ENCODE results near the gene DAP. TPM values are rescaled to one million over a fixed set of nuclear protein-coding genes. Genes with fewer than 3 reads are reported as not detected.

Gene DAP
- total RNA-seq, 4 donors from 2014 or later = 2.4 to 11.7 (median 3.6) TPM

DNA sequence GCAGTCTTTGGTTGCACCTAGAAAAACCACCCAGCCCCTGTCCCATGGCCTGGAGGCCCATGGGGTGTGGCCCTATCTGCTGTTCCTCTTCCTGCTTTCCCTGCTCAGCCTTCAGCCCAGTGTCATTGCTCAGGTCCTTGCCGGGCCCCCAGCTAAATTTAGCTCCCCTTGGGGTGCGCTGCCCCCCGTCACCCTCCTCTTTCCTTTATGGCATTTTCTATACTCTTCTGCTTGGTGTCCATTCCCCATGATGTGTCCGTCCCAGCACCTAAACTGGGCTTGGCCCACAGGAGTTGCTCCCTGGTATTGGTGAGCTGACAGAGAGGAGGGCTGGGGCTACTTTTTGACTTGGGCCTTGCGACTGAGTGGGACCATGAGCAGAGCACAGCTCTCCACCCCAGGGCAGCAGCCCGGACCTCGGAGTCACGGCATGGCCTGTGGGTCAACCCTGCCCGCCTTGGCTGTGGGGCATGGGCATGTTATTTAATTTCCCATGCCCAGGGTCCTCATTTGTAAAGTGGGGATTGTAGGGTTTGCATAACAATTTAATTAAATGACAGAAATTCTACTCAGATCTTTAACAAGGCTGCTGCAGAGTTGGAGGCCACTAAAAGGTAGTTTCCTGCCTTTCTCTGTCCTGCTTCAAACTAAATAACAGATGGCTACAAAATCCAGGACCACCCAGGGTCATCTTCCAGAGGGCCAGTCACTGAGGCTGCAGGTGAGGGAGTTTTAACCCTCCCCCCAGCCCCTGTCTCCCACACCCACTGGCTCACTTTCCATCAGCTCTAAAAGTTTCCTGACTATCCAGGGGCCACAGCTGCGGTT is 98.2 kb downstream of the DAP start:
- ATAC-seq (no peak), DNase-seq (no peak)
- Histone ChIP-seq H3K9me3 (no peaks in the 10 kb centered on the region), H3K36me3 (no peaks in the 10 kb centered on the region), H3K4me3 (no peak overlapping the region), H3K27ac (no peak overlapping the region), H3K4me1 (peaks cover 8 to 24% of the 10 kb centered on the region in 2 donors), H3K27me3 (no peaks in the 10 kb centered on the region)
- in situ Hi-C loops (cut with MboI; ENCODE audit: low sequenced_read_pairs in 4 of 4) = no loop called here
- no peak for TF ChIP-seq POLR2A (IDR thresholded peaks at IDR 0.05)
- intact Hi-C loops (cut with DNase I; ENCODE audit: low total_unique reads) = no loop called here

DNA sequence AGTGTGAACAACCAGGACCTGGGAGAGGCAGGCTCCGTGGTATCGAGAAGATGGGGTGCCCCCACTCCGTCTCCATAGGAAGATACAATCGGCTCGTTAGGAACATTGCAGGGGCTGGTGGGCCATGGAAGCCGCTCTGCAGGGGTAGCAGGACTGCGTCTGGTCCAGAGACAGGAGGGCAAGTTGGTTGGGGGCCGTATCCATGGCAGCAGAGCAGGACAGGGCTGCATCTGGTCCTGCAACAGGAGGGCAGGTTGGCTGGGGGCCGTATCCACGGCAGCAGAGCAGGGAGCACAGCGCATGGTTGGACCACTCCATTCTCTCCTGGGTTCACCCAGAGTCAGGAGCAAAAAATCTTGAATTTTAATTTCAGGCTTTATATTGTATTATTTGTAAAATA is 99.0 kb downstream of the DAP start:
- ATAC-seq = no peak
- Histone ChIP-seq H3K27ac (no peak overlapping the region), H3K9me3 (no peaks in the 10 kb centered on the region), H3K4me3 (no peak overlapping the region), H3K36me3 (no peaks in the 10 kb centered on the region), H3K27me3 (no peaks in the 10 kb centered on the region), H3K4me1 (peaks cover 5 to 18% of the 10 kb centered on the region in 2 donors)
- TF ChIP-seq, protein P1, sequence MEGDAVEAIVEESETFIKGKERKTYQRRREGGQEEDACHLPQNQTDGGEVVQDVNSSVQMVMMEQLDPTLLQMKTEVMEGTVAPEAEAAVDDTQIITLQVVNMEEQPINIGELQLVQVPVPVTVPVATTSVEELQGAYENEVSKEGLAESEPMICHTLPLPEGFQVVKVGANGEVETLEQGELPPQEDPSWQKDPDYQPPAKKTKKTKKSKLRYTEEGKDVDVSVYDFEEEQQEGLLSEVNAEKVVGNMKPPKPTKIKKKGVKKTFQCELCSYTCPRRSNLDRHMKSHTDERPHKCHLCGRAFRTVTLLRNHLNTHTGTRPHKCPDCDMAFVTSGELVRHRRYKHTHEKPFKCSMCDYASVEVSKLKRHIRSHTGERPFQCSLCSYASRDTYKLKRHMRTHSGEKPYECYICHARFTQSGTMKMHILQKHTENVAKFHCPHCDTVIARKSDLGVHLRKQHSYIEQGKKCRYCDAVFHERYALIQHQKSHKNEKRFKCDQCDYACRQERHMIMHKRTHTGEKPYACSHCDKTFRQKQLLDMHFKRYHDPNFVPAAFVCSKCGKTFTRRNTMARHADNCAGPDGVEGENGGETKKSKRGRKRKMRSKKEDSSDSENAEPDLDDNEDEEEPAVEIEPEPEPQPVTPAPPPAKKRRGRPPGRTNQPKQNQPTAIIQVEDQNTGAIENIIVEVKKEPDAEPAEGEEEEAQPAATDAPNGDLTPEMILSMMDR (IDR thresholded peaks at IDR 0.05 in 4 of 5, conservative IDR thresholded peaks at IDR 0.05 in 1 of 5) = no peak
- TF ChIP-seq POLR2A (IDR thresholded peaks at IDR 0.05) = no peak
- DNase-seq = no peak
- in situ Hi-C loops (cut with MboI; ENCODE audit: low sequenced_read_pairs in 4 of 4) (no loop called here), intact Hi-C loops (cut with DNase I; ENCODE audit: low total_unique reads) (no loop called here)

DNA sequence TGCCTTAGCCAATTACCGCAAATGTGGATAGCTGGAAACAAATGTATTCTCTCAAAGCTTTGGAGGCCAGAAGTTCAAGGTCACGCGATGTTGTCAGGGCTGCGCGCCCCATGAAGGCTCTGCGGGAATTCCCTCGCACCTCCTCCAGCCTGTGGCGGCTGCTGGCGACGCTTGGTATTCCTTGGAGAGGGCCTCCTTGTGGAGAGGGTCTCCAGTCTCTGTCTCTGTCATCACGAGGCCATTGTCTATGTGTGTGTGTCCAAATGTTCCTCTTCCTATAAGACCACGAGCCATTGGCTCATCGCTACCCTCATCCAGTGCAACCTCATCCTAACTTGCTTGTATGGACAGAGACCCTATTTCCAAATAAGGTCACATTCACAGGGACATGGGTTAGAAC is 99.6 kb downstream of the DAP start:
- in situ Hi-C loops (cut with MboI; ENCODE audit: low sequenced_read_pairs in 4 of 4) (no loop called here), intact Hi-C loops (cut with DNase I; ENCODE audit: low total_unique reads) (no loop called here)
- no peak for TF ChIP-seq POLR2A (IDR thresholded peaks at IDR 0.05)
- TF ChIP-seq, protein P1 (IDR thresholded peaks at IDR 0.05 in 4 of 5, conservative IDR thresholded peaks at IDR 0.05 in 1 of 5) = no peak
- Histone ChIP-seq H3K4me3 (no peak overlapping the region), H3K27ac (no peak overlapping the region), H3K4me1 (peaks cover 0 to 11% of the 10 kb centered on the region in 2 donors), H3K36me3 (no peaks in the 10 kb centered on the region), H3K9me3 (no peaks in the 10 kb centered on the region), H3K27me3 (no peaks in the 10 kb centered on the region)
- no peak for DNase-seq
- no peak for ATAC-seq

DNA sequence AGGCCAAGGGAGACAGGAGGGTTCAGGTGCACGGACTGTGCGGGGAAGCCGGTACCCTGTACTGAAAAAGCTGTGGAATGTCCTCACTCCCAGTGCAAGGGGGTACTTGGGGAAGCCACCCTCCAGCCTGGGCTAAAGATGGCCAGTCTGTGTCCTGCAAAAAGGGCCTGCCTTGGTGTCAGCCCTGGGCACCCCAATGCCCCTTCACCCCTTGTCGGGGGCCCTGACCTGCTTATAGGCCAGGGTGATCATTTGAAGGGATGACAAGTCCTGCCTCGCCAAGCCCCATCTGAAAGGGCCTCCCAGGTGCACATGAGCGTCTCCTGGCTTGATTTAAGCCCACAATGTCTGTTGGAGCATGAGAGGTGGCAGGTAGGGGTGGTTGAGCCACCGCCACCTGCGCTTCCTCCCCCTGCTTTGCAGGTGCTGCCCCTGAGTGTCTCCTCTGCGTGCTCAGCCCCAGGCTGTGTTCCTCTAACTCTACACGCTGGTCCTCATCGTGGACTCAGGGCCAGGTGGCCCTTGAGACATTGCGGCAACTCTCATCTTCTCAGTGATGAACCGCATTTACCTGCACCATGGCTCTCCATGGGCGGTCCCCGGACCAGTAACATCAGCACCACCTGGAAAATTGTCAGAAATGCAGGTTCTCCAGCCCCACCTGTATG is 100.2 kb downstream of the DAP start:
- no peaks in the 10 kb centered on the region for H3K9me3 ChIP-seq
- in situ Hi-C loops (cut with MboI; ENCODE audit: low sequenced_read_pairs in 4 of 4) = no loop called here

DNA sequence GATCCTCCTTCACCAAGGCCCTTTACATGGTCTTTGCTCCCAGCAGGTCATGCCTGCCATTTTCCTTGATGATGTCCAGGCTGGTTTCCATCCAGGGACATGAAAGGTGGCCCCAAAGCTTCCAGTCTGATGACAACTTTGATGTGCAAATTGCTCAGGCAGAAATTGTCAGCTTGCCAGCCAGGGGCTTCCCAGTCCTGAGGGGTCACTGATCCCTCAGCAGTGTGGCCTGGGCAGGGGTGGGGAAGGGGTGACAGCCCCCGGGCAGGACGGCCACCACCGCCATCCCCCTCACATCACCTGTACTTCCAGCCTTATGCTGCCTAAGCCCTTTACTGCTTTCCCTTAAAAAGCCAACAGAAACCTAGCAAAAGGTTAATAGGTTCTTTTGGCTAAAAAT is 100.9 kb downstream of the DAP start:
- DNase-seq (no peak), ATAC-seq (no peak)
- no peak for TF ChIP-seq POLR2A (IDR thresholded peaks at IDR 0.05)
- TF ChIP-seq, protein P1 (IDR thresholded peaks at IDR 0.05 in 4 of 5, conservative IDR thresholded peaks at IDR 0.05 in 1 of 5) = no peak
- no peak overlapping the region for H3K27ac ChIP-seq
- in situ Hi-C loops (cut with MboI; ENCODE audit: low sequenced_read_pairs in 4 of 4) = no loop called here
- no peaks in the 10 kb centered on the region for H3K9me3 ChIP-seq
- H3K27me3 ChIP-seq = no peaks in the 10 kb centered on the region
- intact Hi-C loops (cut with DNase I; ENCODE audit: low total_unique reads) = no loop called here
- H3K4me3 ChIP-seq = no peak overlapping the region
- H3K4me1 ChIP-seq = peaks cover 0 to 7% of the 10 kb centered on the region in 2 donors
- no peaks in the 10 kb centered on the region for H3K36me3 ChIP-seq

More for the DNA sequence above, 100.2 kb downstream of the DAP start:
- TF ChIP-seq, protein P1 (IDR thresholded peaks at IDR 0.05 in 4 of 5, conservative IDR thresholded peaks at IDR 0.05 in 1 of 5) = no peak
- no peak for TF ChIP-seq POLR2A (IDR thresholded peaks at IDR 0.05)
- H3K4me1 ChIP-seq = peaks cover 0 to 7% of the 10 kb centered on the region in 2 donors
- no peaks in the 10 kb centered on the region for H3K36me3 ChIP-seq
- H3K27ac ChIP-seq = no peak overlapping the region
- no peak for DNase-seq
- no peak overlapping the region for H3K4me3 ChIP-seq
- intact Hi-C loops (cut with DNase I; ENCODE audit: low total_unique reads) = no loop called here
- ATAC-seq = no peak
- H3K27me3 ChIP-seq = no peaks in the 10 kb centered on the region
